ENCODE data around the gene GAPVD1. TPM values are rescaled to one million over a fixed set of nuclear protein-coding genes. Genes with fewer than 3 reads are reported as not detected.
A peak's percentile ranks its signal among the peaks of the same experiment; 100 is the strongest.

The GAPVD1 gene
- polyA plus RNA-seq, 10 donors = 15.9 to 28.5 (median 20.7) TPM

GRCh38 chr9:125404733-125405132 lies 143.1 kb downstream of the GAPVD1 start:
- DNase-seq = no peak

GRCh38 chr9:125405938-125406809 lies 144.5 kb downstream of the GAPVD1 start:
- no peak for DNase-seq

- DNase-seq = no peak
Measured at GRCh38 chr9:125406810-125407087, 145.1 kb downstream of the GAPVD1 start.

GRCh38 chr9:125407432-125407973 lies 145.9 kb downstream of the GAPVD1 start:
- DNase-seq = no peak

GRCh38 chr9:125407974-125408900 lies 146.6 kb downstream of the GAPVD1 start:
- peak; percentile 74 to 93 (median 85) for DNase-seq

- DNase-seq = no peak
Measured at GRCh38 chr9:125409217-125409636, 147.6 kb downstream of the GAPVD1 start.

GRCh38 chr9:125409637-125410521 lies 148.3 kb downstream of the GAPVD1 start:
- DNase-seq = peak in 1 of 3 donors; percentile 64

GRCh38 chr9:125410522-125410894 lies 148.9 kb downstream of the GAPVD1 start:
- no peak for DNase-seq

GRCh38 chr9:125411171-125411756 lies 149.6 kb downstream of the GAPVD1 start:
- no peak for DNase-seq

GRCh38 chr9:125412166-125412565 lies 150.5 kb downstream of the GAPVD1 start:
- no peak for DNase-seq

GRCh38 chr9:125413579-125413978 lies 152.0 kb downstream of the GAPVD1 start:
- DNase-seq = no peak

- DNase-seq = no peak
Measured at GRCh38 chr9:125415583-125416460, 154.2 kb downstream of the GAPVD1 start.

- DNase-seq = no peak
Measured at GRCh38 chr9:125416517-125416916, 154.9 kb downstream of the GAPVD1 start.

Other genes with a start within 250 kb of the GAPVD1 start
- 10 to 100 TPM in 4 of 10 donors, 1 to 10 TPM in 6; 5.4 to 12.0 (median 8.9) TPM for gene SCAI, start 118.3 kb upstream of the GAPVD1 start, polyA plus RNA-seq (ENCODE audit: insufficient read length in 10 of 10)
- gene PPP6C, start 72.0 kb upstream of the GAPVD1 start, polyA plus RNA-seq (ENCODE audit: insufficient read length in 10 of 10) = 10 to 100 TPM; 29.5 to 51.0 (median 37.9) TPM
- gene RABEPK, start 61.3 kb upstream of the GAPVD1 start, polyA plus RNA-seq (ENCODE audit: insufficient read length in 10 of 10) = 10 to 100 TPM; 14.4 to 23.6 (median 16.8) TPM
- gene HSPA5, start 20.5 kb upstream of the GAPVD1 start, polyA plus RNA-seq (ENCODE audit: insufficient read length in 10 of 10) = 100 to 1,000 TPM; 163 to 253 (median 187) TPM

All from muscle of back (tissue), 11 donors.